GM12878 (cell line): ENCODE results near the gene GRM1. TPM values are rescaled to one million over a fixed set of nuclear protein-coding genes. Genes with fewer than 3 reads are reported as not detected.

Experiments used
- ATAC-seq: fragments of 200-7000 bp; cut with Tn5 transposase; 3 replicates; pipeline ENCODE4 v1.9.1; 2020; ENCODE audit warnings: mild to moderate bottlenecking, moderate library complexity
- BruUV-seq: library from RNA; stranded (reverse); fragments of 400-500 nt; replicated peaks from 2 replicates; lab custom pipeline; 2021; lab: Mats Ljungman, UMichigan
- CTCF ChIA-PET: fragments of 300-600 bp; sonication (Branson Sonifier 250); formaldehyde crosslinking; extraction: SDS; loops from one replicate; lab custom pipeline; 2021; ENCODE audit warnings: inconsistent platforms; lab: Yijun Ruan, JAX
- POLR2A ChIA-PET: fragments of 350-600 bp; formaldehyde crosslinking; extraction: SDS; loops from one replicate; lab custom pipeline; 2021; ENCODE audit warnings: inconsistent platforms; lab: Charles Lee
- RAD21 ChIA-PET: fragments of 300-600 bp; sonication (Branson Sonifier 250); formaldehyde crosslinking; loops from one replicate; lab custom pipeline; 2023; ENCODE audit warnings: antibody characterized with exemption; ENCODE audit not compliant: unreplicated experiment; lab: Charles Lee
- SMC1A ChIA-PET: fragments of 300-600 bp; sonication (Branson Sonifier 250); formaldehyde crosslinking; loops from one replicate; lab custom pipeline; 2023; ENCODE audit not compliant: unreplicated experiment, uncharacterized antibody; lab: Charles Lee
- DNase-seq: peaks from one replicate; pipeline ENCODE4 v3.0.0-alpha.2; 2011; ENCODE audit warnings: low read depth, low spot score
- FAIRE-seq: peaks from 3 replicates; lab custom pipeline; 2011; peaks lifted over from hg19 to GRCh38; lab: Jason Lieb, UNC
- H2AFZ ChIP-seq: 2 replicates; pipeline ENCODE4 v1.6.0; 2011; ENCODE audit warnings: low read depth, low read length, control low read depth; ENCODE audit not compliant: control insufficient read depth
- H3K27ac ChIP-seq: 2 replicates; pipeline ENCODE4 v1.5.1; 2011; ENCODE audit warnings: control low read depth; ENCODE audit not compliant: control insufficient read depth, insufficient read depth
- H3K27me3 ChIP-seq, 2 experiments: replicated peaks in 1 of 2; 2 replicates each; pipeline versions ENCODE4 v1.6.0 to v1.6.1; 2011; ENCODE audit warnings: low read length in 1 of 2; ENCODE audit not compliant: control insufficient read depth in 2 of 2, insufficient read depth in 2 of 2
- H3K36me3 ChIP-seq, 2 experiments: 2 replicates each; pipeline ENCODE4 v1.5.1; 2011; ENCODE audit warnings: low read length in 1 of 2; ENCODE audit not compliant: control insufficient read depth in 2 of 2, insufficient read depth in 2 of 2
- H3K4me1 ChIP-seq: 2 replicates; pipeline ENCODE4 v1.6.1; 2011; ENCODE audit warnings: mild to moderate bottlenecking, low read length, moderate library complexity, mixed read lengths; ENCODE audit not compliant: control insufficient read depth, insufficient read depth
- H3K4me2 ChIP-seq: 2 replicates; pipeline ENCODE4 v1.6.0; 2011; ENCODE audit warnings: control low read depth; ENCODE audit not compliant: control insufficient read depth, insufficient read depth
- H3K4me3 ChIP-seq: fragments of 200-600 bp; sonication (generic); 2 replicates; pipeline ENCODE4 v1.5.1; 2016
- H3K79me2 ChIP-seq: 2 replicates; pipeline ENCODE4 v1.6.0; 2011; ENCODE audit warnings: low read length; ENCODE audit not compliant: control insufficient read depth, insufficient read depth
- H3K9ac ChIP-seq: 2 replicates; pipeline ENCODE4 v1.8.0; 2011; ENCODE audit warnings: low read length, control low read depth, mixed read lengths; ENCODE audit not compliant: control insufficient read depth, insufficient read depth
- H3K9me3 ChIP-seq: replicated peaks from 3 replicates; pipeline ENCODE4 v1.5.1; 2011; ENCODE audit warnings: mild to moderate bottlenecking, low read length; ENCODE audit not compliant: control insufficient read depth, insufficient read depth
- H4K20me1 ChIP-seq: 2 replicates; pipeline ENCODE4 v1.6.0; 2011; ENCODE audit not compliant: control insufficient read depth, insufficient read depth
- ASH2L ChIP-seq: fragments of 300-600, 200-600 bp; sonication (generic); IDR thresholded peaks from 2 replicates; pipeline ENCODE4 v1.6.1; 2017; ENCODE audit warnings: low read depth, mild to moderate bottlenecking, borderline replicate concordance
- BRCA1 ChIP-seq: IDR thresholded peaks from 2 replicates; pipeline ENCODE4 v1.6.1; 2011; ENCODE audit warnings: low read depth, low read length, improper control_type of control experiment
- CHD2 ChIP-seq: IDR thresholded peaks from 2 replicates; pipeline ENCODE4 v1.6.1; 2011; ENCODE audit warnings: low read depth, low read length, improper control_type of control experiment, borderline replicate concordance
- ESRRA ChIP-seq: IDR thresholded peaks from 2 replicates; pipeline ENCODE4 v1.6.1; 2012; ENCODE audit warnings: mild to moderate bottlenecking, low read length, improper control_type of control experiment
- FOS ChIP-seq: IDR thresholded peaks from 3 replicates; pipeline ENCODE4 v1.6.1; 2011; ENCODE audit warnings: borderline replicate concordance; ENCODE audit not compliant: insufficient read length; ENCODE audit errors: extremely low read depth
- MEF2A ChIP-seq: IDR thresholded peaks from 2 replicates; pipeline ENCODE4 v1.6.1; 2011; ENCODE audit warnings: low read depth, mild to moderate bottlenecking, low read length, moderate library complexity; ENCODE audit not compliant: insufficient read depth
- NBN ChIP-seq: fragments of 450-650 bp; IDR thresholded peaks from 2 replicates; pipeline ENCODE4 v1.6.1; 2016
- NFIC ChIP-seq: IDR thresholded peaks from 2 replicates; pipeline ENCODE4 v1.6.1; 2012; ENCODE audit warnings: low read depth, mild to moderate bottlenecking, inconsistent platforms, low read length, moderate library complexity
- NR2C1 ChIP-seq: fragments of 450-650 bp; IDR thresholded peaks from 2 replicates; pipeline ENCODE4 v1.6.1; 2017; ENCODE audit warnings: antibody characterized with exemption, mild to moderate bottlenecking, moderate library complexity
- NR2F1 ChIP-seq: fragments of 450-650 bp; conservative IDR thresholded peaks from 2 replicates; pipeline ENCODE4 v1.6.1; 2017; ENCODE audit warnings: mild to moderate bottlenecking
- PML ChIP-seq: IDR thresholded peaks from 2 replicates; pipeline ENCODE4 v1.6.1; 2012; ENCODE audit warnings: low read length, inconsistent platforms
- RAD51 ChIP-seq: fragments of 450-650 bp; IDR thresholded peaks from 2 replicates; pipeline ENCODE4 v1.6.1; 2016; ENCODE audit warnings: moderate library complexity, mild to moderate bottlenecking, inconsistent platforms
- SIX5 ChIP-seq: IDR thresholded peaks from 2 replicates; pipeline ENCODE4 v1.6.1; 2011; ENCODE audit warnings: mild to moderate bottlenecking, low read depth, low read length, moderate library complexity; ENCODE audit not compliant: severe bottlenecking
- SREBF2 ChIP-seq: IDR thresholded peaks from 2 replicates; pipeline ENCODE4 v1.6.1; 2012; ENCODE audit warnings: mild to moderate bottlenecking, low read length
- SUPT20H ChIP-seq: IDR thresholded peaks from 2 replicates; pipeline ENCODE4 v1.6.1; 2011; ENCODE audit warnings: low read depth, mild to moderate bottlenecking, low read length, moderate library complexity, borderline replicate concordance; ENCODE audit not compliant: control insufficient read depth
- WGBS: methylation state at CpG from one replicate; pipeline ENCODE4 v1.1.6; 2016; ENCODE audit warnings: low lambda C conversion rate; ENCODE audit not compliant: insufficient replicate concordance, insufficient coverage; ENCODE audit errors: missing lambda C conversion rate; 5-methylcytosine and 5-hydroxymethylcytosine counted together
- in situ Hi-C: fragments of 300-500 bp; cut with MboI; formaldehyde crosslinking; loops from 9 replicates; pipeline ENCODE4 v1.14.3; 2018; ENCODE audit warnings: mixed read lengths
- intact Hi-C: fragments of 100-400 bp; cut with micrococcal nuclease; formaldehyde crosslinking; loops from one replicate; pipeline ENCODE4 v1.14.2; 2022; ENCODE audit not compliant: unreplicated experiment
- polyA plus RNA-seq, 11 experiments: library from polyadenylated mRNA; depleted of rRNA in 4 of 11; unstranded in 6 of 11; stranded (reverse) in 5 of 11; fragments of >200 nt; fragmentation: Nextera tagmentation in 4 of 11; fragmentation: Illumina TruSeq in 1 of 11; extraction: Ambion mirVana in 4 of 11; extraction: Trizol in 1 of 11; gene quantifications; 1 replicate in 1 of 11; 2 replicates in 10 of 11; pipeline versions ENCODE4 v1.2.1 to v1.2.3, GENCODE V29; 2011 to 2016; ENCODE audit warnings: inconsistent platforms in 2 of 11, missing spikeins in 2 of 11, low read depth in 1 of 11
- total RNA-seq, 4 experiments: library from RNA; depleted of rRNA in 3 of 4; stranded (reverse); fragments of >200 nt in 3 of 4; fragmentation: Illumina TruSeq in 1 of 4; extraction: Trizol in 1 of 4; gene quantifications; 2 replicates each; pipeline versions ENCODE4 v1.2.1 to v1.2.3, GENCODE V29; 2013 to 2021
- TF ChIP-seq, protein P1 (sequence below): IDR thresholded peaks from 2 replicates; pipeline ENCODE4 v1.6.1; 2012; ENCODE audit warnings: improper control_type of control experiment, low read depth, low read length; ENCODE audit not compliant: insufficient replicate concordance

Gene GRM1
- total and polyA plus RNA-seq, 10 of the 15 experiments (the other 5 are each of a cell fraction or from before 2014, with no cell fraction given), result 0.04 TPM; not detected in 9

DNA sequence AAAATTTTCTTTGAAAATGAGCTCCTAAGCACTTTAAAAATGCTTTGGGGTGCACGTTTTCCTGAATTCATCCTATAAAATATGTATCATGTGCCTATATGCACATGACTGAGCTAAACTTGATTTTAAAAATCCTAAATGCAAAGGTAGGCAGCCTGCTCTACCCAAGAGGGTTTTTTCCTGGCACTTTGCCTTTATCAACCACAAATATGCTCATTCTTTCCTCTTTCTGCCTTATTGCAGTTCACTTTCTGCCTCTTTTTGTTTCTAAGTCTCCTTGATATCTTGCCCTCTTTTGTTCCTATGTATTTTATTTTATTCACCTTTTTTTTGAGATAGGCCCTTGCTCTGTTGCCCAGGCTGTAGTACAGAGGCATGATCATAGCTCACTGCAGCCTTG, 229.3 kb downstream of the GRM1 start:
- Histone ChIP-seq H3K9ac (no peak overlapping the region), H3K27me3 (no peaks in the 10 kb centered on the region), H3K9me3 (no peaks in the 10 kb centered on the region), H3K4me3 (no peak overlapping the region), H3K4me1 (no peaks in the 10 kb centered on the region), H3K4me2 (no peak overlapping the region), H3K27ac (no peak overlapping the region), H2AFZ (no peak overlapping the region), H4K20me1 (no peaks in the 10 kb centered on the region), H3K79me2 (no peaks in the 10 kb centered on the region), H3K36me3 (no peaks in the 10 kb centered on the region)
- no TSS peak for BruUV-seq
- DNase-seq, result no peak
- WGBS, result 0% methylated on average over 1 of the region's 1 CpG
- TF ChIP-seq BRCA1 (no peak), NBN (no peak), FOS (no peak), CHD2 (no peak), MEF2A (no peak), SREBF2 (no peak), RAD51 (no peak)
- in situ Hi-C loops (no loop called here), intact Hi-C loops (no loop called here)
- ATAC-seq, result no peak
- ChIA-PET CTCF (no interaction called here), SMC1A (no interaction called here), POLR2A (no interaction called here), RAD21 (no interaction called here)
- FAIRE-seq, result no peak

DNA sequence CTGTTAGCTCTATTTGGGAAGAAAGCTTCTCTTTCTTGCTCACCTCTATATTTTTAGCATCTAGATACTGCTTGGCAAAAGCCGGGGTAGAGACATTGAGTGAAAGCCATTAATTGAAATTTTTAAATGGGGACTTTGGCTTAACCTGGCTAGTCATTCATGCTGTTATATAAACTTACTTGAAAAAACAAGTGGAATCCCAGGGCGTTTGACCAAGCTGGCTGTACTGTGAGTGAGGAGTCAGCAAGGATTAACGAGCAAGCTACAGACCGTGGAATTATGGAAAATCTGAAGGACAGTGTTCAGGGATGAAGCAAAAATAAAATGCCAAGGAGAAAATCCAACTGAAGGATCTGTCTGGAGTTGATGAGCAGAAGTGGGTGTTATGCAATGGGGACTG, 232.0 kb downstream of the GRM1 start:
- H3K27me3 ChIP-seq, result no peaks in the 10 kb centered on the region
- ATAC-seq (no peak), DNase-seq (no peak), FAIRE-seq (no peak)
- WGBS, result 3% methylated on average over 4 of the region's 4 CpGs
- H3K4me2 ChIP-seq, result no peak overlapping the region
- intact Hi-C loops, result no loop called here
- H3K27ac ChIP-seq, result no peak overlapping the region
- ChIA-PET CTCF (interaction anchor here (2.0 kb wide), 1 partner anchor 12 kb away, joined by 4 read pairs; no protein-coding TSS in a partner anchor), POLR2A (no interaction called here), SMC1A (no interaction called here), RAD21 (no interaction called here)
- no peaks in the 10 kb centered on the region for H3K9me3 ChIP-seq
- no peaks in the 10 kb centered on the region for H3K36me3 ChIP-seq
- no peaks in the 10 kb centered on the region for H3K79me2 ChIP-seq
- H4K20me1 ChIP-seq, result no peaks in the 10 kb centered on the region
- no peak overlapping the region for H2AFZ ChIP-seq
- BruUV-seq, result no TSS peak
- no peak overlapping the region for H3K9ac ChIP-seq
- in situ Hi-C loops, result no loop called here
- H3K4me3 ChIP-seq, result no peak overlapping the region
- no peaks in the 10 kb centered on the region for H3K4me1 ChIP-seq
- TF ChIP-seq NFIC, result no peak
- no peak for TF ChIP-seq ASH2L
- TF ChIP-seq NR2C1, result no peak
- TF ChIP-seq, protein P1, sequence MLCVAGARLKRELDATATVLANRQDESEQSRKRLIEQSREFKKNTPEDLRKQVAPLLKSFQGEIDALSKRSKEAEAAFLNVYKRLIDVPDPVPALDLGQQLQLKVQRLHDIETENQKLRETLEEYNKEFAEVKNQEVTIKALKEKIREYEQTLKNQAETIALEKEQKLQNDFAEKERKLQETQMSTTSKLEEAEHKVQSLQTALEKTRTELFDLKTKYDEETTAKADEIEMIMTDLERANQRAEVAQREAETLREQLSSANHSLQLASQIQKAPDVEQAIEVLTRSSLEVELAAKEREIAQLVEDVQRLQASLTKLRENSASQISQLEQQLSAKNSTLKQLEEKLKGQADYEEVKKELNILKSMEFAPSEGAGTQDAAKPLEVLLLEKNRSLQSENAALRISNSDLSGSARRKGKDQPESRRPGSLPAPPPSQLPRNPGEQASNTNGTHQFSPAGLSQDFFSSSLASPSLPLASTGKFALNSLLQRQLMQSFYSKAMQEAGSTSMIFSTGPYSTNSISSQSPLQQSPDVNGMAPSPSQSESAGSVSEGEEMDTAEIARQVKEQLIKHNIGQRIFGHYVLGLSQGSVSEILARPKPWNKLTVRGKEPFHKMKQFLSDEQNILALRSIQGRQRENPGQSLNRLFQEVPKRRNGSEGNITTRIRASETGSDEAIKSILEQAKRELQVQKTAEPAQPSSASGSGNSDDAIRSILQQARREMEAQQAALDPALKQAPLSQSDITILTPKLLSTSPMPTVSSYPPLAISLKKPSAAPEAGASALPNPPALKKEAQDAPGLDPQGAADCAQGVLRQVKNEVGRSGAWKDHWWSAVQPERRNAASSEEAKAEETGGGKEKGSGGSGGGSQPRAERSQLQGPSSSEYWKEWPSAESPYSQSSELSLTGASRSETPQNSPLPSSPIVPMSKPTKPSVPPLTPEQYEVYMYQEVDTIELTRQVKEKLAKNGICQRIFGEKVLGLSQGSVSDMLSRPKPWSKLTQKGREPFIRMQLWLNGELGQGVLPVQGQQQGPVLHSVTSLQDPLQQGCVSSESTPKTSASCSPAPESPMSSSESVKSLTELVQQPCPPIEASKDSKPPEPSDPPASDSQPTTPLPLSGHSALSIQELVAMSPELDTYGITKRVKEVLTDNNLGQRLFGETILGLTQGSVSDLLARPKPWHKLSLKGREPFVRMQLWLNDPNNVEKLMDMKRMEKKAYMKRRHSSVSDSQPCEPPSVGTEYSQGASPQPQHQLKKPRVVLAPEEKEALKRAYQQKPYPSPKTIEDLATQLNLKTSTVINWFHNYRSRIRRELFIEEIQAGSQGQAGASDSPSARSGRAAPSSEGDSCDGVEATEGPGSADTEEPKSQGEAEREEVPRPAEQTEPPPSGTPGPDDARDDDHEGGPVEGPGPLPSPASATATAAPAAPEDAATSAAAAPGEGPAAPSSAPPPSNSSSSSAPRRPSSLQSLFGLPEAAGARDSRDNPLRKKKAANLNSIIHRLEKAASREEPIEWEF, result no peak
- TF ChIP-seq SIX5, result no peak
- no peak for TF ChIP-seq PML
- TF ChIP-seq NR2F1, result no peak
- no peak for TF ChIP-seq ESRRA
- TF ChIP-seq SUPT20H, result no peak
